DND-41 (cell line): Measurements from ENCODE around the gene CACNB4.

ENCODE experiments used
- ATAC-seq: fragments of 200-7000 bp; cut with Tn5 transposase; 3 replicates; pipeline ENCODE4 v1.9.1; 2021; ENCODE audit warnings: low read depth; ENCODE audit not compliant: insufficient read depth
- DNase-seq: peaks from one replicate; pipeline ENCODE4 v3.0.0-alpha.2; 2020
- H2AFZ ChIP-seq: 2 replicates; pipeline ENCODE4 v1.6.0; 2012; ENCODE audit warnings: low read depth, low read length
- H3K27ac ChIP-seq: 2 replicates; pipeline ENCODE4 v1.5.1; 2012; ENCODE audit warnings: low read length, inconsistent platforms
- H3K27me3 ChIP-seq: fragments of 200-600 bp; sonication (generic); 2 replicates; pipeline ENCODE4 v1.6.0; 2012; ENCODE audit warnings: low read length, mild to moderate bottlenecking, inconsistent platforms; ENCODE audit not compliant: insufficient read depth, poor library complexity
- H3K36me3 ChIP-seq: 2 replicates; pipeline ENCODE4 v1.5.1; 2012; ENCODE audit warnings: low read length, inconsistent platforms; ENCODE audit not compliant: insufficient read depth
- H3K4me1 ChIP-seq: 2 replicates; pipeline ENCODE4 v1.5.1; 2012; ENCODE audit warnings: mild to moderate bottlenecking, low read length; ENCODE audit not compliant: insufficient read depth
- H3K4me2 ChIP-seq: 2 replicates; pipeline ENCODE4 v1.6.0; 2012; ENCODE audit warnings: mild to moderate bottlenecking, moderate library complexity, low read length, inconsistent platforms; ENCODE audit not compliant: insufficient read depth
- H3K4me3 ChIP-seq, 2 experiments: fragments of 200-600 bp in 1 of 2; shearing (Covaris generic) in 1 of 2; 2 replicates each; pipeline ENCODE4 v1.5.1; 2012 to 2016; ENCODE audit warnings: inconsistent platforms in 2 of 2, low read length in 2 of 2, mild to moderate bottlenecking in 2 of 2, low read depth in 1 of 2, moderate library complexity in 1 of 2
- H3K79me2 ChIP-seq: 2 replicates; pipeline ENCODE4 v1.6.0; 2012; ENCODE audit warnings: low read length, inconsistent platforms; ENCODE audit not compliant: insufficient read depth
- H3K9ac ChIP-seq: 2 replicates; pipeline ENCODE4 v1.6.0; 2012; ENCODE audit warnings: low read depth, mild to moderate bottlenecking, inconsistent platforms, low read length, moderate library complexity
- H3K9me3 ChIP-seq: 2 replicates; pipeline ENCODE4 v1.5.1; 2012; ENCODE audit warnings: low read length, moderate library complexity, mild to moderate bottlenecking, inconsistent platforms; ENCODE audit not compliant: insufficient read depth, severe bottlenecking
- H4K20me1 ChIP-seq: 2 replicates; pipeline ENCODE4 v1.6.0; 2012; ENCODE audit warnings: low read length; ENCODE audit not compliant: insufficient read depth
- EZH2 ChIP-seq: IDR thresholded peaks from 3 replicates; pipeline ENCODE4 v1.6.1; 2012; ENCODE audit warnings: borderline replicate concordance, low read depth, mild to moderate bottlenecking, moderate library complexity, low read length, inconsistent platforms; ENCODE audit not compliant: severe bottlenecking
- TF ChIP-seq, protein P1 (sequence below): IDR thresholded peaks from 2 replicates; pipeline ENCODE4 v1.5.1; 2012; ENCODE audit warnings: borderline replicate concordance, low read length, moderate library complexity, mild to moderate bottlenecking; ENCODE audit not compliant: poor library complexity, severe bottlenecking; ENCODE audit errors: extremely low read depth

The CACNB4 gene

GRCh38 chr2:152083202-152083875 lies 15.5 kb downstream of the CACNB4 start:
- no peak overlapping the region for H3K4me2 ChIP-seq
- H3K27ac ChIP-seq: no peak overlapping the region
- H3K4me1 ChIP-seq: no peaks in the 10 kb centered on the region
- no peaks in the 10 kb centered on the region for H3K79me2 ChIP-seq
- no peaks in the 10 kb centered on the region for H3K27me3 ChIP-seq
- no peak overlapping the region for H2AFZ ChIP-seq
- DNase-seq (no peak), ATAC-seq (no peak)
- TF ChIP-seq, protein P1, sequence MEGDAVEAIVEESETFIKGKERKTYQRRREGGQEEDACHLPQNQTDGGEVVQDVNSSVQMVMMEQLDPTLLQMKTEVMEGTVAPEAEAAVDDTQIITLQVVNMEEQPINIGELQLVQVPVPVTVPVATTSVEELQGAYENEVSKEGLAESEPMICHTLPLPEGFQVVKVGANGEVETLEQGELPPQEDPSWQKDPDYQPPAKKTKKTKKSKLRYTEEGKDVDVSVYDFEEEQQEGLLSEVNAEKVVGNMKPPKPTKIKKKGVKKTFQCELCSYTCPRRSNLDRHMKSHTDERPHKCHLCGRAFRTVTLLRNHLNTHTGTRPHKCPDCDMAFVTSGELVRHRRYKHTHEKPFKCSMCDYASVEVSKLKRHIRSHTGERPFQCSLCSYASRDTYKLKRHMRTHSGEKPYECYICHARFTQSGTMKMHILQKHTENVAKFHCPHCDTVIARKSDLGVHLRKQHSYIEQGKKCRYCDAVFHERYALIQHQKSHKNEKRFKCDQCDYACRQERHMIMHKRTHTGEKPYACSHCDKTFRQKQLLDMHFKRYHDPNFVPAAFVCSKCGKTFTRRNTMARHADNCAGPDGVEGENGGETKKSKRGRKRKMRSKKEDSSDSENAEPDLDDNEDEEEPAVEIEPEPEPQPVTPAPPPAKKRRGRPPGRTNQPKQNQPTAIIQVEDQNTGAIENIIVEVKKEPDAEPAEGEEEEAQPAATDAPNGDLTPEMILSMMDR: no peak
- no peak for TF ChIP-seq EZH2
- no peak overlapping the region for H3K4me3 ChIP-seq
- H4K20me1 ChIP-seq: no peaks in the 10 kb centered on the region
- no peaks in the 10 kb centered on the region for H3K36me3 ChIP-seq
- no peak overlapping the region for H3K9ac ChIP-seq
- no peaks in the 10 kb centered on the region for H3K9me3 ChIP-seq

GRCh38 chr2:152078662-152079061 lies 20.2 kb downstream of the CACNB4 start:
- Histone ChIP-seq H3K4me1 (no peaks in the 10 kb centered on the region), H3K27me3 (no peaks in the 10 kb centered on the region), H3K4me2 (no peak overlapping the region), H3K79me2 (no peaks in the 10 kb centered on the region), H3K9me3 (no peaks in the 10 kb centered on the region), H3K9ac (no peak overlapping the region), H3K4me3 (no peak overlapping the region), H3K36me3 (no peaks in the 10 kb centered on the region), H2AFZ (no peak overlapping the region), H3K27ac (no peak overlapping the region), H4K20me1 (no peaks in the 10 kb centered on the region)
- no peak for ATAC-seq
- no peak for TF ChIP-seq EZH2
- TF ChIP-seq, protein P1: no peak
- DNase-seq: no peak

- ATAC-seq (no peak), DNase-seq (no peak)
- H3K4me1 ChIP-seq: no peaks in the 10 kb centered on the region
- H3K9me3 ChIP-seq: no peaks in the 10 kb centered on the region
- H3K4me2 ChIP-seq: no peak overlapping the region
- H3K27ac ChIP-seq: no peak overlapping the region
- H3K4me3 ChIP-seq: no peak overlapping the region
- H3K36me3 ChIP-seq: no peaks in the 10 kb centered on the region
- H3K79me2 ChIP-seq: no peaks in the 10 kb centered on the region
- no peaks in the 10 kb centered on the region for H4K20me1 ChIP-seq
- no peaks in the 10 kb centered on the region for H3K27me3 ChIP-seq
- TF ChIP-seq EZH2: no peak
- TF ChIP-seq, protein P1: no peak
- no peak overlapping the region for H3K9ac ChIP-seq
- H2AFZ ChIP-seq: no peak overlapping the region
Measured at GRCh38 chr2:152078023-152078422, 20.8 kb downstream of the CACNB4 start.

DNA sequence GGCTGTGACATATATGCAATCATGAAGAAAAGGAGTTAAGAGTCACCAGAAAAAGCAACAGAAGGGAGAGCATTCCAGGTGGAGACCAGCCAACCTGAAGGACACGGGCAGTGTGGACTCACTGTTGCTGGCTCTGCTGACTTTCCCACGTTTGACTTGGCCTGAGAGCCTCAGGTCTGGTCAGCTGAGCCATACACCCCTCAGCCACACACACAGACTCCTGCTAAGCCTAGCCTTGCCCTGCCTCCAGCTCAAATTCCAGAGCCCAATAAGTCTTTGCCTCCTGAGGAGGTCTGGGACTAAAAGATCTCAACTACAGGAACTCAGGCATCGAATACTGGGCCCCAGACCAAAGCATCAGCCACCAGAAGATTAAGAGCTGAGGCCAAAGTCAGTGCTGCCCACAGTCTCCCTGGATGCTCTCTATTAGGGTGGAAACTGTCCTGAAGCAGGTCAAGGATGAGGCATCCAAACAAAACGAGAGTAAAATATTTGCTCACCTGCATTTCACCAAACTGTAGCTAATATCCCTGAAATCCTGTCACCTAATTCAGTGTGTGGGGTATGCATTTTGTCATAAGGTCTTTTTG lies 23.3 kb downstream of the CACNB4 start:
- H3K9ac ChIP-seq: no peak overlapping the region
- TF ChIP-seq, protein P1: no peak
- no peak for TF ChIP-seq EZH2
- DNase-seq: no peak

More for the DNA sequence above, 23.3 kb downstream of the CACNB4 start:
- no peak overlapping the region for H3K4me2 ChIP-seq
- no peaks in the 10 kb centered on the region for H3K9me3 ChIP-seq
- H3K27ac ChIP-seq: no peak overlapping the region
- no peak overlapping the region for H3K4me3 ChIP-seq
- no peaks in the 10 kb centered on the region for H3K27me3 ChIP-seq
- H3K36me3 ChIP-seq: no peaks in the 10 kb centered on the region
- ATAC-seq: no peak
- no peak overlapping the region for H2AFZ ChIP-seq
- H4K20me1 ChIP-seq: no peaks in the 10 kb centered on the region
- no peaks in the 10 kb centered on the region for H3K4me1 ChIP-seq
- no peaks in the 10 kb centered on the region for H3K79me2 ChIP-seq
